Stomach (tissue), 9 donors: Measurements from ENCODE around the gene EIF4H. TPM values are rescaled to one million over a fixed set of nuclear protein-coding genes. Genes with fewer than 3 reads are reported as not detected.
"Not testable (repeated sequence)": the region's sequence is repeated elsewhere in the genome, so short reads cannot be mapped to it uniquely, and the experiment has no call there.

Experiments
- DNase-seq, 2 donors: peaks; one replicate each; pipeline versions ENCODE4 v3.0.0 to v3.0.0-alpha.2; 2013 to 2019
- H3K27ac ChIP-seq, 5 donors: fragments of 200-600 bp in 4 of 5; sonication (generic) in 4 of 5; one replicate each; pipeline ENCODE4 v1.5.1; 2013 to 2019; ENCODE audit warnings: mild to moderate bottlenecking in 1 of 5, moderate library complexity in 1 of 5
- H3K27me3 ChIP-seq, 3 donors: fragments of 200-600 bp; sonication (generic); one replicate each; pipeline ENCODE4 v1.5.1; 2017 to 2019; ENCODE audit warnings: mixed run types in 1 of 3
- H3K36me3 ChIP-seq, 4 donors: fragments of 200-600 bp; sonication (generic); 1 replicate in 3 of 4; 2 replicates in 1 of 4; pipeline ENCODE4 v1.5.1; 2016 to 2019
- H3K4me1 ChIP-seq, 4 donors: fragments of 200-600 bp; sonication (generic); one replicate each; pipeline ENCODE4 v1.5.1; 2016 to 2019
- H3K4me3 ChIP-seq, 4 donors: fragments of 200-600 bp; sonication (generic) in 3 of 4; one replicate each; pipeline ENCODE4 v1.5.1; 2016 to 2019; ENCODE audit warnings: mild to moderate bottlenecking in 1 of 4
- H3K9me3 ChIP-seq, 4 donors: fragments of 200-600 bp; sonication (generic); one replicate each; pipeline ENCODE4 v1.5.1; 2016 to 2019
- EP300 ChIP-seq: sonication (generic); formaldehyde crosslinking; IDR thresholded peaks from one replicate; pipeline ENCODE4 v1.6.1; 2017; ENCODE audit warnings: antibody characterized with exemption
- POLR2A ChIP-seq, 4 donors: fragments of 450-650 bp; IDR thresholded peaks; one replicate each; pipeline ENCODE4 v1.6.1; 2016; ENCODE audit warnings: antibody characterized with exemption in 4 of 4, control low read depth in 2 of 4, mild to moderate bottlenecking in 1 of 4, moderate library complexity in 1 of 4
- POLR2AphosphoS5 ChIP-seq, 3 donors: sonication (generic); formaldehyde crosslinking; IDR thresholded peaks; one replicate each; pipeline ENCODE4 v1.6.1; 2016; ENCODE audit warnings: antibody characterized with exemption in 3 of 3
- WGBS, 5 donors: extraction: QIAGEN DNeasy Blood & Tissue Kit in 3 of 5; methylation state at CpG; one replicate each; pipeline versions ENCODE4 v1.1.5 to v1.1.7; 2013 to 2018; 5-methylcytosine and 5-hydroxymethylcytosine counted together
- intact Hi-C: fragments of 100-400 bp; cut with DNase I; formaldehyde crosslinking; loops from one replicate; pipeline ENCODE4 v1.15.1; 2023; ENCODE audit warnings: low total_unique reads
- polyA plus RNA-seq, 3 donors: library from polyadenylated mRNA; stranded (reverse); fragments of 200-250 nt; gene quantifications; one replicate each; pipeline ENCODE4 v1.2.3, GENCODE V29; 2013
- total RNA-seq, 5 donors: library from RNA; depleted of rRNA; stranded (reverse); fragments of >200 nt; gene quantifications; one replicate each; pipeline versions ENCODE4 v1.1.0 to v1.2.3, GENCODE V29; 2014 to 2016
- TF ChIP-seq, protein P1 (sequence below), 7 experiments: fragments of 450-650 bp in 4 of 7; fragments of 200-600 bp in 3 of 7; sonication (generic) in 3 of 7; IDR thresholded peaks; one replicate each; pipeline ENCODE4 v1.5.1; 2016 to 2019; ENCODE audit warnings: antibody characterized with exemption in 7 of 7, control low read depth in 2 of 7, mild to moderate bottlenecking in 1 of 7
- donor health status: healthy with polysubstance abuse.
- donor health status: Bipolar disorder and iron deficiency.
- donor health status: healthy.

The EIF4H gene
- total and polyA plus RNA-seq, 8 donors: 71.2 to 235 (median 165) TPM

DNA sequence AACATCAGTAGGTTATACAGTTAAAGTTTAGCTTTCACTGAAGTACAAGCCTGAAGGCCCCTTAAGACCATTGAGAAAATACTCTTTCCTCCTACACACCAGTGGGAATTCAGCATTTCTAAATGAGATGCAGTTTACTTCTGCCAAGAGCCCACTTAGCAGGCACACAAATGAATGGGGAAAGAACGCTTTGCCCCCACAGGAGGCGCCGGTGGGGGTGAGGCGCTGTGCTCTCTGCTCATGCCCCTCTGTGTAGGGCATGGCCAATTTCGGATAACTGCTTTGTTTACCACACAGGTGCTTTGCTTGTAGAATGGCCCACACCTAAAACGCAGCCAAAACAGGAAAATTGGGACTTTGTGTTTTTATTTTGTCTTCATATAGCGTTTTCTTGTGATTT is 19.8 kb downstream of the EIF4H start:
- H3K27ac ChIP-seq: no peak overlapping the region
- peaks cover 64 to 92% (median 89%) of the 10 kb centered on the region in 4 donors for H3K36me3 ChIP-seq
- no peaks in the 10 kb centered on the region for H3K9me3 ChIP-seq
- DNase-seq: no peak
- TF ChIP-seq EP300 (no peak), POLR2AphosphoS5 (IDR thresholded peaks at IDR 0.05) (no peak), POLR2A (IDR thresholded peaks at IDR 0.05) (no peak)
- TF ChIP-seq, protein P1, sequence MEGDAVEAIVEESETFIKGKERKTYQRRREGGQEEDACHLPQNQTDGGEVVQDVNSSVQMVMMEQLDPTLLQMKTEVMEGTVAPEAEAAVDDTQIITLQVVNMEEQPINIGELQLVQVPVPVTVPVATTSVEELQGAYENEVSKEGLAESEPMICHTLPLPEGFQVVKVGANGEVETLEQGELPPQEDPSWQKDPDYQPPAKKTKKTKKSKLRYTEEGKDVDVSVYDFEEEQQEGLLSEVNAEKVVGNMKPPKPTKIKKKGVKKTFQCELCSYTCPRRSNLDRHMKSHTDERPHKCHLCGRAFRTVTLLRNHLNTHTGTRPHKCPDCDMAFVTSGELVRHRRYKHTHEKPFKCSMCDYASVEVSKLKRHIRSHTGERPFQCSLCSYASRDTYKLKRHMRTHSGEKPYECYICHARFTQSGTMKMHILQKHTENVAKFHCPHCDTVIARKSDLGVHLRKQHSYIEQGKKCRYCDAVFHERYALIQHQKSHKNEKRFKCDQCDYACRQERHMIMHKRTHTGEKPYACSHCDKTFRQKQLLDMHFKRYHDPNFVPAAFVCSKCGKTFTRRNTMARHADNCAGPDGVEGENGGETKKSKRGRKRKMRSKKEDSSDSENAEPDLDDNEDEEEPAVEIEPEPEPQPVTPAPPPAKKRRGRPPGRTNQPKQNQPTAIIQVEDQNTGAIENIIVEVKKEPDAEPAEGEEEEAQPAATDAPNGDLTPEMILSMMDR (IDR thresholded peaks at IDR 0.05): no peak
- no peaks in the 10 kb centered on the region for H3K27me3 ChIP-seq
- intact Hi-C loops: no loop called here
- no peak overlapping the region for H3K4me3 ChIP-seq
- peaks cover 0 to 5% (median 2%) of the 10 kb centered on the region in 4 donors for H3K4me1 ChIP-seq
- WGBS, 5 donors: 90 to 95% (median 91%) methylated on average over 7 of the region's 7 CpGs

DNA sequence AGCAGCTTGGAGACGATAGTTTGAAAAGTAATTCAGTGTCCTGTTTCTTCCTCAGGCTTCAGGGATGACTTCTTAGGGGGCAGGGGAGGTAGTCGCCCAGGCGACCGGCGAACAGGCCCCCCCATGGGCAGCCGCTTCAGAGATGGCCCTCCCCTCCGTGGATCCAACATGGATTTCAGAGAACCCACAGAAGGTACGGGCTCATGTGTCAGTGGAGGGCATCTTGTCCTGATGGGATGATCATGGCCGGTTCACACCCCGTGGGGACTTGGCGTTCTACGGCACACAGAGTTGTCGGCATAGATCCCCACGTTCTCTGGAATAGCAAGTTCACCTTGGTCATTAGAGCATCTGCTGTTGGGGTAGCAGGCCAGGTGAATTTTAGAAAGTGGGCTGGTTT is 20.5 kb downstream of the EIF4H start:
- TF ChIP-seq, protein P1 (IDR thresholded peaks at IDR 0.05): no peak
- TF ChIP-seq POLR2A (IDR thresholded peaks at IDR 0.05) (no peak), EP300 (no peak), POLR2AphosphoS5 (IDR thresholded peaks at IDR 0.05) (no peak)
- Histone ChIP-seq H3K4me3 (no peak overlapping the region), H3K4me1 (no peaks in the 10 kb centered on the region), H3K27ac (no peak overlapping the region), H3K36me3 (peaks cover 56 to 84% (median 81%) of the 10 kb centered on the region in 4 donors), H3K9me3 (no peaks in the 10 kb centered on the region), H3K27me3 (no peaks in the 10 kb centered on the region)
- intact Hi-C loops: no loop called here
- 92 to 95% (median 93%) methylated on average over 14 of the region's 14 CpGs for WGBS, 5 donors
- no peak for DNase-seq

DNA sequence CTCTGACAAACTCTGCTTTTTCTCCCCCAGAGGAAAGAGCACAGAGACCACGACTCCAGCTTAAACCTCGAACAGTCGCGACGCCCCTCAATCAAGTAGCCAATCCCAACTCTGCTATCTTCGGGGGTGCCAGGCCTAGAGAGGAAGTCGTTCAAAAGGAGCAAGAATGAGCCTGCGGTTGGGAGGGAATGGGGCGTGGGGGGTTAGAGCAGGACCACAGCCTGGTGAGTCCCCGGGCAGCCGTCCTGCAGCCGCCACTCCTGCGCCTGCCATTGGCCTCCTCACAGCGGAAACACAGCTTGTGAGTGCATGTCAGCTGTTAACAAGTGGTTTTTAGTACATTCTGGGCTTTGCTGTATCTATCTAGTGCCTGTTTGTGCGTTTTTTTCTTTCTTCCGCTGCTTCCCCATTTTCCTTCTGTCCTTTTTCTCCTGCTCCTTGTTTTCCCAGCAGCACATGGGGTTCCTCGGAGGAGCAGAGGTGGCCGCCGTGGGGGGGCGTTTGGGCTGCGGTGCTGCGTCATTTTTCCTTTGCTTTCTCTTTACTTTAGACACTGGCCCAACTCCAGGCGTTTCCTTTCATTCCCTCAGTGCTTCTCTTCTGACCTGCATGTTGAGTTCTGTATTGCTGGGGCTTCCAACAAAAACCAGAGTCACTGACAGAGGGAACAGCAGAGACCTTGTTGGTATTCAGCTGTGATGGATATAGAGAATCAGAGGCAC is 21.1 kb downstream of the EIF4H start:
- WGBS, 5 donors: 65 to 84% (median 74%) methylated on average over 15 to 18 of the region's 23 CpGs
- DNase-seq, H3K27ac ChIP-seq, intact Hi-C loops, H3K9me3 ChIP-seq, H3K4me3 ChIP-seq, H3K4me1 ChIP-seq, H3K27me3 ChIP-seq: not testable (repeated sequence)
- peaks cover 50 to 78% (median 75%) of the 10 kb centered on the region in 4 donors for H3K36me3 ChIP-seq

DNA sequence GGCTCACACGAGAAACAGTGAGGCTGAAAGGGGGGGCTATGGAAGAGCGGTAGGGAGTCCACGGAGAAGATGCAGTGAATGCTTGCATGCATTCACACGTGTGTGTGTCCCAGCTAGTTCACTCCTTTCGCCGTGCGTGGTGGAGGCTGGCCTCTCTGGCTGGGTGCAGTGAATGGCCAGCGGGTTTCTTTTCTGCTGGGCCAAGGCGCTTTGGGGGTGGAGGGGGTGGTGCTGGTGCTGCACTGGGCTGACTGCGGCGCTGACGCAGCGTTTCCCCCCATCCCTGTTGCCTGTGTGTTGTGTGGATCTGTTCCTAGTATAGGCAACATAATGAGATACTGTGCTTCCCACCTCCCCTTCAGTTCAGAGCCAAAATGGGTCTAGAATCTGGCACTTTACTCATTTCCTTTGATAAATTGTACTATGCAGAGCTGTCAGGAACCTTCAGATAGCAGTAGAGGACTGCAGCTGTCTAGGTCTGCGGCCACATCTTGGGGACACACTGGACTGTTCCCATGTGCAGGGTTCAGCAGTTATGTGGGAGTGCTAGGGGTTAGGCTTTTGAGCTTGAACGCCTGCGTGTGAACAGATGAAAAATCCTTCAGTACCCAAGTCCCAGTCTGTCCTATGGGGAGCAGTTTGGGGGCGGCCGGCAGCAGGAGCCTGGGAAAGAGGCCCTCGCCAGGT is 22.0 kb downstream of the EIF4H start:
- intact Hi-C loops, H3K27ac ChIP-seq, H3K9me3 ChIP-seq, DNase-seq, H3K4me3 ChIP-seq, H3K4me1 ChIP-seq, H3K27me3 ChIP-seq: not testable (repeated sequence)
- H3K36me3 ChIP-seq: peaks cover 43 to 70% (median 67%) of the 10 kb centered on the region in 4 donors
- WGBS, 5 donors: 84 to 92% (median 92%) methylated on average over 13 to 16 of the region's 19 CpGs

DNA sequence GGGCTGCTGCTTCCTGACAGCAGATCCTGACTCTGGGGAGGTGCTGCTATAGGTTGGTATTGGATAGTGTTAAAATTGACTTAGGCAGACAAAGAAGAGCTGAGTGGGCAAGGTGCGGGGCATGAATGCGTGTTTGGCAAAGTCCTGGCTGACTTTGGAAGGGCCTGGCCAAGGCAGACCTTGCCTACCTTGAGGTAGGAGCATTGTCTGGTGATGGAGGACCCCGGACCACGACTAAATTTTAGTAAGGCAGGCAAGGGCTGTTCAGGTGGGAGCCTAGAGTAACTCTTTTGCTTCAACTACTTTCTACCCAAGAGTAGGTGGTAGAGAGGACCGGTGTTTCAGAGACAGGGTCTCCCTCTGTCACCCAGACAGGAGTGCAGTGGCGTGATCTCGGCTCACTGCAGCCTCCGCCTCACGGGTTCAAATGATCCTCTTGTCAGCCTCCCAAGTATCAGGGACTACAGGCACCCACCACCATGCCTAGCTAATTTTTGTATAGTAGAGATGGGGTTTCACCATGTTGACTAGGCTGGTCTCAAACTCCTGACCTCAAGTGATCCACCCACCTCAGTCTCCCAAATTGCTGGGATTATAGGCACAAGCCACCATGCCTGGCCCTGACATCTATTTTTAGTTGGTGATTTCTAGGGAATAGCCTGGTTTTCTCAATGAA is 23.4 kb downstream of the EIF4H start:
- Histone ChIP-seq H3K4me1 (no peaks in the 10 kb centered on the region), H3K36me3 (peaks cover 30 to 55% (median 52%) of the 10 kb centered on the region in 4 donors), H3K4me3 (no peak overlapping the region), H3K27ac (no peak overlapping the region), H3K27me3 (no peaks in the 10 kb centered on the region), H3K9me3 (no peaks in the 10 kb centered on the region)
- no peak for TF ChIP-seq POLR2A (IDR thresholded peaks at IDR 0.05)
- TF ChIP-seq, protein P1 (IDR thresholded peaks at IDR 0.05): no peak
- no peak for TF ChIP-seq EP300
- TF ChIP-seq POLR2AphosphoS5 (IDR thresholded peaks at IDR 0.05): no peak
- intact Hi-C loops: no loop called here
- no peak for DNase-seq
- 93 to 97% (median 94%) methylated on average over 9 of the region's 9 CpGs for WGBS, 5 donors
